Upper lobe of left lung (tissue), 6 donors: ENCODE data around the gene PNPLA1. TPM values are rescaled to one million over a fixed set of nuclear protein-coding genes. Genes with fewer than 3 reads are reported as not detected.

Experiments
- ATAC-seq, 2 donors: fragments of 200-7000 bp; cut with Tn5 transposase; one replicate each; pipeline ENCODE4 v1.9.1; 2022; ENCODE audit warnings: mild to moderate bottlenecking in 2 of 2, moderate library complexity in 2 of 2; ENCODE audit not compliant: low FRiP score in 2 of 2
- DNase-seq, 2 donors: peaks; one replicate each; pipeline ENCODE4 v3.0.0-alpha.2; 2019 to 2020
- H3K27ac ChIP-seq, 4 donors: fragments of 200-600 bp; sonication (generic); one replicate each; pipeline ENCODE4 v1.5.1; 2016 to 2019
- H3K27me3 ChIP-seq, 4 donors: fragments of 200-600 bp; sonication (generic); one replicate each; pipeline ENCODE4 v1.5.1; 2017 to 2019
- H3K36me3 ChIP-seq, 4 donors: fragments of 200-600 bp; sonication (generic); one replicate each; pipeline ENCODE4 v1.5.1; 2016 to 2019
- H3K4me1 ChIP-seq, 4 donors: fragments of 200-600 bp; sonication (generic); one replicate each; pipeline ENCODE4 v1.5.1; 2018 to 2019
- H3K4me3 ChIP-seq, 4 donors: fragments of 200-600 bp; sonication (generic); one replicate each; pipeline ENCODE4 v1.5.1; 2017 to 2019; ENCODE audit warnings: mild to moderate bottlenecking in 2 of 4, moderate library complexity in 1 of 4
- H3K9me3 ChIP-seq, 4 donors: fragments of 200-600 bp; sonication (generic); one replicate each; pipeline ENCODE4 v1.5.1; 2018 to 2019
- CTCF ChIP-seq, 6 experiments: fragments of 450-650 bp in 4 of 6; fragments of 200-600 bp in 2 of 6; sonication (generic) in 2 of 6; IDR thresholded peaks; one replicate each; pipeline ENCODE4 v1.5.1; 2016 to 2019; ENCODE audit warnings: antibody characterized with exemption in 6 of 6
- EP300 ChIP-seq, 4 donors: sonication (generic); formaldehyde crosslinking; IDR thresholded peaks; one replicate each; pipeline ENCODE4 v1.5.1; 2017; ENCODE audit warnings: antibody characterized with exemption in 4 of 4, control low read depth in 2 of 4
- POLR2A ChIP-seq, 4 donors: fragments of 450-650 bp; IDR thresholded peaks; one replicate each; pipeline ENCODE4 v1.5.1; 2016 to 2017; ENCODE audit warnings: antibody characterized with exemption in 4 of 4, mild to moderate bottlenecking in 2 of 4
- POLR2AphosphoS5 ChIP-seq, 2 donors: sonication (generic); formaldehyde crosslinking; IDR thresholded peaks; one replicate each; pipeline ENCODE4 v1.5.1; 2017; ENCODE audit warnings: antibody characterized with exemption in 2 of 2
- WGBS, 2 donors: methylation state at CpG; one replicate each; pipeline ENCODE4 v1.1.5; 2017 to 2018; 5-methylcytosine and 5-hydroxymethylcytosine counted together
- total RNA-seq, 6 donors: library from RNA; depleted of rRNA in 4 of 6; stranded (reverse); fragments of >200 nt in 4 of 6; gene quantifications; one replicate each; pipeline versions ENCODE4 v1.1.0 to v1.2.1, GENCODE V29; 2016 to 2021
- donor health status: DM: no; HTN: no; CAD: no; lungs with moderate emphysema.
- donor health status: DM: no; HTN: yes; CAD: no; lungs with severe emphysema.

Gene PNPLA1
- total RNA-seq, 6 donors from 2014 or later, result 0.14 to 0.61 (median 0.30) TPM; not detected in 3

- Histone ChIP-seq H3K4me3 (no peak overlapping the region), H3K27me3 (no peaks in the 10 kb centered on the region), H3K36me3 (no peaks in the 10 kb centered on the region), H3K4me1 (peaks cover 9 to 20% (median 17%) of the 10 kb centered on the region in 4 donors), H3K27ac (no peak overlapping the region), H3K9me3 (no peaks in the 10 kb centered on the region)
- DNase-seq, result no peak
- no peak for ATAC-seq
- 80 to 90% methylated on average over 2 to 3 of the region's 3 CpGs for WGBS, 2 donors
- TF ChIP-seq EP300 (IDR thresholded peaks at IDR 0.05) (no peak), POLR2AphosphoS5 (IDR thresholded peaks at IDR 0.05) (no peak), POLR2A (IDR thresholded peaks at IDR 0.05) (no peak), CTCF (IDR thresholded peaks at IDR 0.05) (no peak)
Measured at GRCh38 chr6:36357872-36358225, 88.0 kb downstream of the PNPLA1 start.

Other genes with a start within 250 kb of the PNPLA1 start
- 1 to 10 TPM in 1 of 6 donors, under 1 TPM in 5; under 0.01 to 1.5 (median 0.80) TPM for gene SLC26A8, start 245.4 kb upstream of the PNPLA1 start, total RNA-seq
- gene MAPK14, start 242.3 kb upstream of the PNPLA1 start, total RNA-seq, result 10 to 100 TPM; 39.8 to 96.3 (median 70.8) TPM
- 10 to 100 TPM; 56.7 to 90.1 (median 80.1) TPM for gene MAPK13, start 139.5 kb upstream of the PNPLA1 start, total RNA-seq
- 10 to 100 TPM; 23.7 to 37.4 (median 33.4) TPM for gene BRPF3, start 73.3 kb upstream of the PNPLA1 start, total RNA-seq
- gene BNIP5, start 66.8 kb downstream of the PNPLA1 start, total RNA-seq, result under 1 TPM in 1 of 6 donors, not detected in 5; 0.10 TPM
- gene ETV7, start 117.6 kb downstream of the PNPLA1 start, total RNA-seq, result 10 to 100 TPM in 1 of 6 donors, 1 to 10 TPM in 5; 2.0 to 10.5 (median 4.2) TPM
- gene PXT1, start 172.8 kb downstream of the PNPLA1 start, total RNA-seq, result under 1 TPM in 2 of 6 donors, not detected in 4; 0.09 to 0.15 TPM
- 10 to 100 TPM; 30.4 to 41.7 (median 36.7) TPM for gene KCTD20, start 172.9 kb downstream of the PNPLA1 start, total RNA-seq